Progenitor cell of endocrine pancreas (in vitro differentiated cells): ENCODE results near the gene CCDC154. TPM values are rescaled to one million over a fixed set of nuclear protein-coding genes. Genes with fewer than 3 reads are reported as not detected.

Experiments used
- DNase-seq: peaks from one replicate; pipeline ENCODE4 v3.0.0; 2021; ENCODE audit warnings: low spot score; ENCODE audit not compliant: unreplicated experiment
- H3K27ac Mint-ChIP-seq: 2 replicates; pipeline ENCODE4 v1.8.0; 2021; ENCODE audit warnings: mild to moderate bottlenecking, moderate library complexity, mixed read lengths
- H3K27me3 Mint-ChIP-seq: 2 replicates; pipeline ENCODE4 v1.8.0; 2021; ENCODE audit warnings: mixed read lengths
- H3K36me3 Mint-ChIP-seq: 2 replicates; pipeline ENCODE4 v1.8.0; 2022; ENCODE audit warnings: mixed read lengths; ENCODE audit not compliant: insufficient read depth
- H3K4me1 Mint-ChIP-seq: 2 replicates; pipeline ENCODE4 v1.8.0; 2021; ENCODE audit warnings: low read depth, mixed read lengths
- H3K4me3 Mint-ChIP-seq: 2 replicates; pipeline ENCODE4 v1.8.0; 2021; ENCODE audit warnings: low read depth, mild to moderate bottlenecking, moderate library complexity, mixed read lengths
- H3K9me3 Mint-ChIP-seq: 2 replicates; pipeline ENCODE4 v1.8.0; 2021; ENCODE audit warnings: low read depth, mixed read lengths
- total RNA-seq: library from RNA; stranded (reverse); gene quantifications from 2 replicates; pipeline ENCODE4 v1.2.1, GENCODE V29; 2021
- TF ChIP-seq, protein P1 (sequence below): fragments of 200-600 bp; sonication (generic); IDR thresholded peaks from one replicate; pipeline ENCODE4 v1.5.0; 2021; ENCODE audit warnings: antibody characterized with exemption, mild to moderate bottlenecking; ENCODE audit not compliant: unreplicated experiment

CCDC154 gene
- total RNA-seq, 1 donor from 2014 or later, result 5.7 TPM

DNA sequence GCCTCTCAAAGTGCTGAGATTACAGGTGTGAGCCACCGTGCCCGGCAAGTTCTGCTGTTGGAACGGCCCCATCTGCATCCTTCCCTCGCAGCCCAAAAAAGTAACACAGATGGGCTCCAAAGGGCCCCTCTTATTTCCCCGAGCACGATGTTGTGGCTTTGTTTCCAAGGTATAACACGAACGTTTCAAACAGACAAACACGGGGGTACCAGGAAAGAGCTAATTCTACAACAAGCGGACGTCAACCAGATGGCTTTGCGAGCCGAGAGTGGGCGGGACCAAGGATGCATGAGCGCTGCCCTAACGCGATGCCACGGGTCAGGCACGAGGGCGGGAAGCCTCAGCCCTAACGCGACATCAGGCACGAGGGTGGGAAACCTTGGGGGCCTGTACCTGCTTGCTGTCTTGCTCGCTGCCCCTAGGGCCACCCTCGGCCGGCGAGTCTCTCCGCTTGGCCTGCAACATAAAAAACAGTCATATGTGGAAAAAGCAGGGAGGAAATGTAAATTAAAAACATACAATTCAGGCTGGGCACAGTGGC, 54.0 kb downstream of the CCDC154 start:
- H3K4me1 Mint-ChIP-seq, result no peaks in the 10 kb centered on the region
- no peak for DNase-seq
- no peak overlapping the region for H3K27ac Mint-ChIP-seq
- peaks cover 5% of the 10 kb centered on the region for H3K36me3 Mint-ChIP-seq
- no peaks in the 10 kb centered on the region for H3K27me3 Mint-ChIP-seq
- no peaks in the 10 kb centered on the region for H3K9me3 Mint-ChIP-seq
- TF ChIP-seq, protein P1, sequence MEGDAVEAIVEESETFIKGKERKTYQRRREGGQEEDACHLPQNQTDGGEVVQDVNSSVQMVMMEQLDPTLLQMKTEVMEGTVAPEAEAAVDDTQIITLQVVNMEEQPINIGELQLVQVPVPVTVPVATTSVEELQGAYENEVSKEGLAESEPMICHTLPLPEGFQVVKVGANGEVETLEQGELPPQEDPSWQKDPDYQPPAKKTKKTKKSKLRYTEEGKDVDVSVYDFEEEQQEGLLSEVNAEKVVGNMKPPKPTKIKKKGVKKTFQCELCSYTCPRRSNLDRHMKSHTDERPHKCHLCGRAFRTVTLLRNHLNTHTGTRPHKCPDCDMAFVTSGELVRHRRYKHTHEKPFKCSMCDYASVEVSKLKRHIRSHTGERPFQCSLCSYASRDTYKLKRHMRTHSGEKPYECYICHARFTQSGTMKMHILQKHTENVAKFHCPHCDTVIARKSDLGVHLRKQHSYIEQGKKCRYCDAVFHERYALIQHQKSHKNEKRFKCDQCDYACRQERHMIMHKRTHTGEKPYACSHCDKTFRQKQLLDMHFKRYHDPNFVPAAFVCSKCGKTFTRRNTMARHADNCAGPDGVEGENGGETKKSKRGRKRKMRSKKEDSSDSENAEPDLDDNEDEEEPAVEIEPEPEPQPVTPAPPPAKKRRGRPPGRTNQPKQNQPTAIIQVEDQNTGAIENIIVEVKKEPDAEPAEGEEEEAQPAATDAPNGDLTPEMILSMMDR, result no peak
- no peak overlapping the region for H3K4me3 Mint-ChIP-seq

DNA sequence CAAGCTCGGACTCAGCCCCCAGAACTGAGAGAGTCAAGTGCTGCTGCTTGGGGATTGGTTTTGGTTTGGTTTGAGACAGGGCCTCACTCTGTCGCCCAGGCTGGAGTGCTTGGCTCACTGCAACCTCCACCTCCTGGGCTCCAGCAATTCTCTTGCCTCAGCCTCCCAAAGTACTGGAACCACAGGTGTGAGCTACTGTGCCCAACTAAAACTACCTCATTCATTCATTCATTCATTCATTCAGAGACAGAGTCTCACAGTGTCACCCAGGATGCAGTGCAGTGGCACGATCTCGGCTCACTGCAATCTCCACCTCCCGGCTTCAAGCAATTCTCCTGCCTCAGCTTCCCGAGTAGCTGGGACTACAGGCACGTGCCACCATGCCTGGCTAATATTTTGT, 54.6 kb downstream of the CCDC154 start:
- Mint-ChIP-seq H3K4me1 (no peaks in the 10 kb centered on the region), H3K27me3 (no peaks in the 10 kb centered on the region), H3K9me3 (no peaks in the 10 kb centered on the region), H3K36me3 (peaks cover 8% of the 10 kb centered on the region), H3K4me3 (no peak overlapping the region), H3K27ac (no peak overlapping the region)
- no peak for DNase-seq
- TF ChIP-seq, protein P1, result no peak

DNA sequence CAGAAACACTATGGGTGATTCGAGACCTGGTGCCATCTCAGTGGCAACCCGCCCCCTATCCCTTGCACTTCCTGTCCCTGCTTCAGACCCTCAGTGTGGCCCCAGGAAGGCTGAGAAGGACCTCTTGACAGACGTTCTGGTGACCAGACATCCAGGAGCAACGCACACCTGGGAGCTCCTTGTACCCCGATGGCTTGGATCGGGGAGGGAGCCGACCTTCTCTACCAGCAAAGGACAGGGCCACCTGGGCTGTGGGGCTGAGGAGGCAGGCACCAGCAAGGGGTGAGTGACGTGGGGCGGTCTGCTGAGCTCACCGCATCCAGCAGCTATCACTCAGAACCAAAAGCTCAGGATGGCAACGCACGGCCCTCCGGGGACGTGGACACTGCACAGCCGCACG, 57.0 kb downstream of the CCDC154 start:
- Mint-ChIP-seq H3K36me3 (peaks cover 4% of the 10 kb centered on the region), H3K9me3 (no peaks in the 10 kb centered on the region), H3K4me1 (no peaks in the 10 kb centered on the region), H3K27ac (no peak overlapping the region), H3K27me3 (no peaks in the 10 kb centered on the region), H3K4me3 (no peak overlapping the region)
- TF ChIP-seq, protein P1, result no peak
- no peak for DNase-seq

DNA sequence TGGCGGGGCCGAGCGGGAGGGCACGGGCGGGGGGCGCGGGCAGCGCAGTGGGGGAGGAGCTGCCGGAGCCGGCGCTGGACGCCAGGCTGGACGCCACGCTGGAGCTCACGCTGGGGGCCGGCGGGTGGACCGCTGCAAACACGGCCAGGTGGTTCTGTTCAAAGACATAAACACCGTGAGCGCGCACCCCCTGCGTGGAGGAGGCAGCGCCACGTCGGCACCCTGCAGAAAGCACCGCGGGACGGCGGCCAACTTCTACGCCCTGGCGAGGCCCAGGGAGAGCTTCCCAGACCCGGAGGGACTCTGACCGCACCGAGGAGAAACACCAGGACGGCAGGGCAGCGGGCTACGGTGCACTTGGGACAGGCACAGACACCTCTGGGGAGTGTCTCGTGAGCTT, 59.1 kb downstream of the CCDC154 start:
- H3K36me3 Mint-ChIP-seq, result peaks cover 5% of the 10 kb centered on the region
- no peak for DNase-seq
- peaks cover under 1% of the 10 kb centered on the region for H3K4me1 Mint-ChIP-seq
- H3K4me3 Mint-ChIP-seq, result no peak overlapping the region
- no peaks in the 10 kb centered on the region for H3K27me3 Mint-ChIP-seq
- H3K27ac Mint-ChIP-seq, result no peak overlapping the region
- TF ChIP-seq, protein P1, result no peak
- no peaks in the 10 kb centered on the region for H3K9me3 Mint-ChIP-seq

Other genes starting within 250 kb of the CCDC154 start
- gene TPSG1, start 219.3 kb downstream of the CCDC154 start, total RNA-seq, result not detected in 2 replicates
- gene TPSB2, start 214.4 kb downstream of the CCDC154 start, total RNA-seq, result not detected in 2 replicates
- not detected in 2 replicates for gene TPSAB1, start 203.9 kb downstream of the CCDC154 start, total RNA-seq
- gene TPSD1, start 188.5 kb downstream of the CCDC154 start, total RNA-seq, result not detected in 2 replicates
- 211 and 212 TPM in 2 replicates for gene UBE2I, start 134.9 kb downstream of the CCDC154 start, total RNA-seq
- 17.5 and 18.2 TPM in 2 replicates for gene BAIAP3, start 110.9 kb downstream of the CCDC154 start, total RNA-seq
- gene TSR3, start 92.7 kb downstream of the CCDC154 start, total RNA-seq, result 52.6 and 56.8 TPM in 2 replicates
- gene GNPTG, start 92.6 kb downstream of the CCDC154 start, total RNA-seq, result 49.7 and 51.7 TPM in 2 replicates
- 31.5 and 33.1 TPM in 2 replicates for gene UNKL, start 29.9 kb downstream of the CCDC154 start, total RNA-seq
- 10.8 and 11.3 TPM in 2 replicates for gene UQCC4, start 23.8 kb downstream of the CCDC154 start, total RNA-seq
- 7.1 and 7.6 TPM in 2 replicates for gene PERCC1, start 13.5 kb downstream of the CCDC154 start, total RNA-seq
- 85.3 and 89.4 TPM in 2 replicates for gene CLCN7, start 30.5 kb upstream of the CCDC154 start, total RNA-seq
- not detected in 2 replicates for gene PTX4, start 44.4 kb upstream of the CCDC154 start, total RNA-seq
- 73.4 and 77.2 TPM in 2 replicates for gene TELO2, start 48.8 kb upstream of the CCDC154 start, total RNA-seq
- not detected in 2 replicates for gene TMEM204, start 89.1 kb upstream of the CCDC154 start, total RNA-seq
- 75.2 and 85.3 TPM in 2 replicates for gene IFT140, start 167.5 kb upstream of the CCDC154 start, total RNA-seq
- 58.3 and 61.3 TPM in 2 replicates for gene CRAMP1, start 167.8 kb upstream of the CCDC154 start, total RNA-seq
- gene JPT2, start 233.7 kb upstream of the CCDC154 start, total RNA-seq, result 141 and 146 TPM in 2 replicates